ENCODE results near the gene LHX5. TPM values are rescaled to one million over a fixed set of nuclear protein-coding genes. Genes with fewer than 3 reads are reported as not detected.

The LHX5 gene
- total and polyA plus RNA-seq, 4 donors = not detected

- WGBS = 19% methylated on average over 9 of the region's 9 CpGs
- no peaks in the 10 kb centered on the region for H3K36me3 ChIP-seq (ENCODE audit: control insufficient read depth in 4 of 4, insufficient read depth in 3 of 4, low read depth in 1 of 4, low read length in 3 of 4)
- peaks cover 0 to 16% (median 4%) of the 10 kb centered on the region in 4 donors for H3K27me3 ChIP-seq (ENCODE audit: control insufficient read depth in 4 of 4, insufficient read depth in 4 of 4, low read length in 3 of 4)
These were observed 29.2 kb upstream of the LHX5 start for GRCh38 chr12:113500782-113501311.

GRCh38 chr12:113500306-113500675, 28.6 kb upstream of the LHX5 start:
- Histone ChIP-seq H3K4me3 (ENCODE audit: low read depth in 1 of 3, low read length in 3 of 3) (no peak overlapping the region), H3K9me3 (ENCODE audit: control insufficient read depth in 4 of 4, low read length in 3 of 4) (peaks cover 0 to 2% (median 0%) of the 10 kb centered on the region in 4 donors), H3K27me3 (ENCODE audit: control insufficient read depth in 4 of 4, insufficient read depth in 4 of 4, low read length in 3 of 4) (peaks cover 0 to 16% (median 4%) of the 10 kb centered on the region in 4 donors), H3K9ac (ENCODE audit: low read depth in 1 of 2, low read length in 2 of 2) (no peak overlapping the region), H3K36me3 (ENCODE audit: control insufficient read depth in 4 of 4, insufficient read depth in 3 of 4, low read depth in 1 of 4, low read length in 3 of 4) (no peaks in the 10 kb centered on the region), H3K4me1 (ENCODE audit: control insufficient read depth in 4 of 4, insufficient read depth in 4 of 4, low read length in 3 of 4) (no peaks in the 10 kb centered on the region), H3K27ac (ENCODE audit: low read depth in 1 of 2, low read length in 2 of 2) (no peak overlapping the region)
- WGBS = 28% methylated on average over 8 of the region's 8 CpGs
- TF ChIP-seq ZBTB33 (IDR thresholded peaks at IDR 0.05) = no peak
- TF ChIP-seq RAD21 (IDR thresholded peaks at IDR 0.05) = no peak
- TF ChIP-seq GABPA (IDR thresholded peaks at IDR 0.05 in 1 of 2, conservative IDR thresholded peaks at IDR 0.05 in 1 of 2) = no peak
- no peak for TF ChIP-seq JUND (IDR thresholded peaks at IDR 0.05)
- TF ChIP-seq RXRA (IDR thresholded peaks at IDR 0.05) = no peak
- TF ChIP-seq SP1 (IDR thresholded peaks at IDR 0.05) = no peak
- TF ChIP-seq REST (IDR thresholded peaks at IDR 0.05) = no peak
- TF ChIP-seq YY1 (IDR thresholded peaks at IDR 0.05) = no peak
- no peak for DNase-seq (ENCODE audit: low spot score)

More at GRCh38 chr12:113500782-113501311, 29.2 kb upstream of the LHX5 start:
- DNase-seq (ENCODE audit: low spot score) = no peak
- H3K9ac ChIP-seq (ENCODE audit: low read depth in 1 of 2, low read length in 2 of 2) = no peak overlapping the region
- no peak for TF ChIP-seq TAF1 (conservative IDR thresholded peaks at IDR 0.05)
- TF ChIP-seq RAD21 (IDR thresholded peaks at IDR 0.05) = no peak
- TF ChIP-seq EGR1 (IDR thresholded peaks at IDR 0.05; ENCODE audit: low read depth in 2 of 2) = no peak
- TF ChIP-seq ATF3 (IDR thresholded peaks at IDR 0.05) = no peak
- no peak for TF ChIP-seq SP1 (IDR thresholded peaks at IDR 0.05)
- TF ChIP-seq REST (IDR thresholded peaks at IDR 0.05) = no peak
- peaks cover 0 to 2% (median 0%) of the 10 kb centered on the region in 4 donors for H3K9me3 ChIP-seq (ENCODE audit: control insufficient read depth in 4 of 4, low read length in 3 of 4)
- no peak overlapping the region for H3K27ac ChIP-seq (ENCODE audit: low read depth in 1 of 2, low read length in 2 of 2)
- H3K4me1 ChIP-seq (ENCODE audit: control insufficient read depth in 4 of 4, insufficient read depth in 4 of 4, low read length in 3 of 4) = no peaks in the 10 kb centered on the region
- H3K4me3 ChIP-seq (ENCODE audit: low read depth in 1 of 3, low read length in 3 of 3) = no peak overlapping the region
